Femur (tissue), 1 donor: ENCODE data around the gene TAS1R2.
"Not testable (repeated sequence)": the region's sequence is repeated elsewhere in the genome, so short reads cannot be mapped to it uniquely, and the experiment has no call there.

Source experiments
- DNase-seq: peaks from one replicate; pipeline ENCODE4 v3.0.0-alpha.2; 2017

Gene TAS1R2

DNA sequence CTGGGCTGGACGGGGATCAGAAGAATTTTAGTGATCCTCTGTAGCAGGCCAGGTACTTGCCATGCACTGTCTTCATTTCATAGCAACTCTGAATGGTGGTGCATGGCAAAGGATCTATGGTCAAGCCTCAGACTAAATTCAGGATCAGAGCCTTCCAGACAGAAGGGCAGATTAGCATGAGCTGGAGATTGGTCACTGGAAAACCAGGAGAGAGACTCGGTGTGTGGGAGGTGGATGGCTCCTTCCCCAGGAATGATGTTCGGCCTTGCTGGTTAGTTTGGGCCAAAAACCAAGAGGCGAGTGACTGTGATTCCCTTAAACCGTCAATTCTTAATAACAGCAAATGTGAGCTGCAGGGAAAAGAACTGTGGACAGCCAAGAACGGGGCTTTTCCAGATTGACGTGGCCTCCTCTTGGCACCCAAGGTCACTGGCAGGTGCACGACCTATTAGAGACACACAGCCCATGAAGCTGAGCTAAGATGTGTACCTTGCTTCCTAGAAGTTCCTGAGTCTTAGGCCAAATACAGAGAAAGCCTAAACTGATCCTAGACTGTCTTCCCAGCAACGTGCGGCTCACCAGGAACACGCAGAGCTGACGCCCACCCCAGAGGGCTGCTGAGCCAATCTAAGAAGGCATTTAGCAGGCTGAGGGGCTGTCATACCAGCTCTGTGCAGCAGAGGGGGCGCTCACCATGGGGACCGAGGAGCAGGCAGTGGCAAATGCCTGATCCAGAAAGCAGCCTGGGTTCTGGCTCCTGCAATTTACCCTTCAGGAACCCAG, 24.4 kb upstream of the TAS1R2 start:
- DNase-seq: peak; percentile 76

DNA sequence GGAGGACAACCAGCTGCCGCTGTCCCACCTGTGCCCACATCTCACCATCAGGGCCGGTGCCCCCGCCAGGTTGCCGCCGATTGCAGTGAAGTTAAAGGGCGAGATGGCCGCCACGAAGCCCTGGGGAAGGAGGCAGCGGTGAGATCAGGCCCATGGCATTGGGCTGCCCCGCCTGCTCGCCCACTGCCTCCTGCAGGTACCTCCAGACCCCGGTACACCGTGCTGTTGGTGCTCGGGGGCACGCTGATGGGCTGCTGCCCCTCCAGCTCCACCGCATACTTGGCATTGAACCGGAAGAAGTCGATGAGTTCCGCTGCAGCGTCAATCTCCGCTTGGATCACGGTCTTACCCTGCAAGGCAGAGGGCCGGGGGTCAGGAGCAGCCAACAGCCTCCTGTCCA, 23.6 kb upstream of the TAS1R2 start:
- no peak for DNase-seq

DNA sequence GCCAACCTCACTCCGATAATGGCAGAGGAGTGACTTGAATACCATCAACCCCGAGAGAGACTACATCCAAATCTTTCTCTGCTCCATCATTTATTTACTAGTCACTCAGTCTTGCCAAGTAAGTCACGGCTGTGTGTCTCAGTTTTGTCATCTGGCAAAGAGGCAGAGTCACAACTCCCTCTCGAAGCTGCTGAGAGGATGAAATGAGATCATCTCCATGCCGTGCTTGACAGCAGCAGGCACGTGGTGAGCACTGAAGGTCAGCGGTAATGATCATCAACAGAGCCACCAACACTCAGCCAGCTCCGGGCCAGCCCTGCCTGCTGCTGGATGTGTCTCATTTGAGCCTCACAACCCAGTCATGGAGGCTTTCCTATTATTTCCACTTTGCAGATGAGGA, 23.0 kb upstream of the TAS1R2 start:
- no peak for DNase-seq

GRCh38 chr1:18881642-18882431, 22.4 kb upstream of the TAS1R2 start:
- no peak for DNase-seq

- DNase-seq: no peak
These were observed 21.7 kb upstream of the TAS1R2 start for GRCh38 chr1:18881164-18881563.

DNA sequence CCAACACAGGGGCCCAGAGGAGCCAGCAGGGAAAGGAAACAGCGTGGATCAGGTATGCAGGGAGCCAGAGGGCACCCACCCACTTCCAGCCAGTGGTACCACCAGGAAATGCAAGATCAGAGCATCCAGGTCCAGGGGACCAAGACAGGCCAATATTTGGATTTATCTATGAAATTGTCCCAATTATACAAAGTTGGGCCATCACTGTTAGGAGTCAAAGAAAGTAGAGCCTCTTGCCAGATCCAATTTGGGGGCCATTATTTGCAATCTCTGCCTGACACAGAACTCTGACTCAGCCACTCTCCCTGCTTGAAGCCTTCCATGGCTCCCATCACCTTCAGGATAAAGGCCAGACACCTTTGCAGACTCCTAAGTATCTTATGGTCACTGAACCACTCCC, 21.1 kb upstream of the TAS1R2 start:
- no peak for DNase-seq

- no peak for DNase-seq
These were observed 20.4 kb upstream of the TAS1R2 start for GRCh38 chr1:18879791-18880309.

DNA sequence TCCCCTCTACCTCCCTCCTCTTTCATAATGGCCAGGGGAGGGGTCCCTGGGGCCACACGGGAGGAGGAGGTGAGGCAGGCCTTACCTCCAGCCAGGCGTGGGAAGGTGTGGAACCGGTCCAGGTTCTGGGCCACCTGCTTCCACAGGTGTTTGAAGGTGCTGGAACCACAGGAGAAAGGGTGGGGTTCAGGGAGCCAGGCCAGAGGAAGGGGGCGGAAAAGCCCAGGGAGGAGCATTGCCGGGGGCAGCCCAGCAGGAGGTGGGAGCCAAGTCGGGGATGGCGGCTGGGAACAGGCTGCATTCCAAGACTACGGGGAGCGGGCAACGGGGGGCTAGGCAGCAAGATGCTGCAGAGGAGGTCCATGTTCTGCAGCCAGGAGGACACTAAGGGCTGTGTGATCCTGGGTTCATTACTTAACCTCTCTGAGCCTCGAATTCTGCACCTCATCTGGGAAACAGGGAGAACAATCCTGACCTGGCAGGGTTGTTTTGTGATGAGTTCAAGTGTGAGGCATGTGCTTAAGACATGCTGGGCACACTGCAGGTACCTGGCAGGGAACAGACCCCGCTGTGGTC, 19.8 kb upstream of the TAS1R2 start:
- no peak for DNase-seq

GRCh38 chr1:18878538-18879214, 19.2 kb upstream of the TAS1R2 start:
- no peak for DNase-seq

DNA sequence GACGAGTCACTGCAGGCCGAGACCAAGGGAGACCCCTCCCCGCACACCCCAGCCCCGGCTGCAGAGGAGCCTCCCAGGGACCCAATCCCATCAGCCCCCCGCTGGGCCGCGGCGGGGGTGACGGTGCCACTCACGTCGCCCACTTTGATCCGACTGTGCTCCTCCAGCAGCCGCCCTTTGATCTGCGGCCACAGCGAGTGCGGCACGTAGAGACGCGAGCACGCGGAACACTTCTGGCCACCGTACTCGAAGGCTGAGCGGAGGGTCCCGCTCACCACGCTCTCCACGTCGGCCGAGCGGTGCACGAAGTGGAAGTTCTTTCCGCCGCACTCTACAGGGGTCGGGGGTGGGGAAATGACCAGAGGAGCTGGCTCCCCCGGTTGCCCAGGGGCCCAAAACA, 17.8 kb upstream of the TAS1R2 start:
- DNase-seq: no peak

GRCh38 chr1:18876210-18876609, 16.8 kb upstream of the TAS1R2 start:
- DNase-seq: no peak

DNA sequence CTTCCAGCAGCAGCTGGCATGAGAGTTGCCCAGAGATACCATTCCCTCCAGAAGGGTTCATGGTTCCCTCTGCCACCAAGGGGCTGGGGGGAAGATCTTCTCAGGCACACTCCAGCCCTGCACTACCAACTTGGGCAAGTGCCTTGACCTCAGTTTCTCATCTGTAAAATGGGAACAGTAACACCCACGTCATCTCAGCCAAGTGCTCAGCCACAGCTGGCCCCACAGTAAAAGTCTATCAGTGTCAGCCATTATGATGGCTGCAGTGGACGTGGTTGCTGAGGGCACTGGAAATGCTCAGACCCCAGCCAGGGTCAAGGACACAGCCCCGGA, 16.3 kb upstream of the TAS1R2 start:
- DNase-seq: no peak

DNA sequence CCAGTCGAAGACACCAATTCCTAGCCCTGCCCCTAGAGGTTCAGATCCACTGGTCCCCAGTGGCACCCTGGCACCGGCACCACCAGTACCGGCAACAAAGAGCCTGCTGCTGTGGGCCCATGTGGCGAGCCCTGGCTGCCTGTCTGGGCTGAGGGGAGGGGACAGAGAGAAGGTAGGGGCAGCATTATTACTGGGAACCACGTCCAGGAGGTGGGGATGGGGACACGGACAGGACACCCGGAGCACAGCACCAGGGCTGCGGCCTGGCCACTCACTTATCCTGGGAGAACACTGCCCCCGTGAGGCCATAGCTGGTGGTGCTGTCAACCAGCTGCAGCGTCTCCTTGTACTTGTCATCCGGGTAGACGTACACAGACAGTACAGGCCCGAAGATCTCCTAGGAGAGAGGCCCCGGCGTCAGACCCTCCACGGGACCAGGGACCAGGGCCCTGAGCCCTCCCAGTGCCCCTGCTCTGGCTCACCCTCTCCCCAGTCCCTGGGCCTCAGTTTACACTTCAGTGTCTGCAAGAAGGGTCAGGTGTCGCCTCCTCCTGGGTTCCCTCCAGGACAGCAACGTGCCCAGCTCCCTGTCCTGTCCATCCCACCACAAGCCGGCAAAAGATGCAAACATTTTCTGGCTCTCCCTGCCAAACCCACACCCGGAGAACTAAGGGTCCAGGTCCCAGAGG, 15.8 kb upstream of the TAS1R2 start:
- peak; percentile 90 for DNase-seq

DNA sequence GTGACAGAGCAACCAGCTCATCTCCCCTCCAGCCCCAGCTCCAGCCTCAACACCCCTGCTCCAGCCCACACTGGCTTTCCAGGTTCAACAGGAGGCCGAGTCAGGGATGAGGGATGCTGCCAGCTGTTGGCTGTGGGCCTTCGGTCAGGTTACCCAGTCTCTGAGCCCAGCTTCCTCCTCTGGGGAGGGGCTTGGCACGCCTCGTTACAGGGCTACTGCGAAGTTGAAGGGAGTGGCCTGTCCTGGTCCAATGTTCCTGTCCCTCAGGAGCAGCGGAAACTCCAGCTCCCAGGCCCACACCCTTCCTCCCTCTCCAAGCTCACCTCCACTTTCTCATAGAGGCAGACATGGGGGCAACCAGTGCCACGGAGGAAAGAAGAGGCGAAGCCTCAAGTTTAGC, 15.1 kb upstream of the TAS1R2 start:
- DNase-seq: peak; percentile 42

- no peak for DNase-seq
These were observed 14.6 kb upstream of the TAS1R2 start for GRCh38 chr1:18874036-18874435.

DNA sequence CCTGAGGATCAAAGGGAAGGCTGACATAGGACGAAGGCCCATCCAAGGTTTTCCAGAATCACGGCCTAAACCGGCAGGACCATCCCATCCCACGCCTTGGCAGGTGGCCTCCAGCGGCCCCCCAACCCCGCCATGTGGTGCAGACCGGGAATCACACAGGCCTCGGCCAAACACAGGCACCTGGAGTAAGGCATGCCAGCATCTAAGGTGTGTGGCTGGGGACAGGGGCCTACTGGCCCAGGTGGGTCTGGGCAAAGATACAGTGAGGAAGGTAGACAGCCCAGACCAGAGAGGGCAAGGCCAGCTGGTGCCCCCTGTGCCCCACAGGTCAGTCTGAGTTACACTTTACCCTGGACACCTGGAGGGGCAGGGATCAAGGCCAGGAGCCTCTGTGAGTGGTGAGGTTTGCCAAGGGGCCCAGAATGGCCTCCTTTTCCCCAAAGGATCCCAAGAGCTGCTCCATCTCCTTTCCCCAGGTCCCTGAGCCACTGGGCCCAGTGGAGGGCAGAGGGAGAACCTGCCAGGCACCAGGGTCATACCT, 12.7 kb upstream of the TAS1R2 start:
- DNase-seq: no peak

- DNase-seq: no peak
These were observed 12.1 kb upstream of the TAS1R2 start for GRCh38 chr1:18871401-18872070.

DNA sequence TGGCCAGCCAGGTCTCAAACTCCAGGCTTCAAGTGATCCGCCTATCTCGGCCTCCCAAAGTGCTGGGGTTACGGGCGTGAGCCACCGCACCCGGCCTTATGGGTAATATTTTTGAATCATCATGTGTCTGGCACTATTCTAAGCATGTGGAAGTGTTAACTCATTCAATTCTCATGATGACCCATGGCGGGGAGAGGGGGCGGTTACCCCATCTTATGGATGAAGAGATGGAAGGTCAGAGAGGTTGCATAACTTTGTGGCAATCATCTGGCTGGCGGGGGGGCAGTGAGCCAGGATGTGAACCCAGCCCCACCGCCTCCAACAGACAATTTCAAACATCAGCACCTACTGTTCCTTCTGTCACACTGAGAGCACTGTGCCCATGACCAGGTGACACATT, 11.5 kb upstream of the TAS1R2 start:
- DNase-seq: no peak

- DNase-seq: not testable (repeated sequence)
These were observed 11.1 kb upstream of the TAS1R2 start for GRCh38 chr1:18870595-18870865.

- DNase-seq: no peak
These were observed 10.6 kb upstream of the TAS1R2 start for GRCh38 chr1:18869847-18870594.

DNA sequence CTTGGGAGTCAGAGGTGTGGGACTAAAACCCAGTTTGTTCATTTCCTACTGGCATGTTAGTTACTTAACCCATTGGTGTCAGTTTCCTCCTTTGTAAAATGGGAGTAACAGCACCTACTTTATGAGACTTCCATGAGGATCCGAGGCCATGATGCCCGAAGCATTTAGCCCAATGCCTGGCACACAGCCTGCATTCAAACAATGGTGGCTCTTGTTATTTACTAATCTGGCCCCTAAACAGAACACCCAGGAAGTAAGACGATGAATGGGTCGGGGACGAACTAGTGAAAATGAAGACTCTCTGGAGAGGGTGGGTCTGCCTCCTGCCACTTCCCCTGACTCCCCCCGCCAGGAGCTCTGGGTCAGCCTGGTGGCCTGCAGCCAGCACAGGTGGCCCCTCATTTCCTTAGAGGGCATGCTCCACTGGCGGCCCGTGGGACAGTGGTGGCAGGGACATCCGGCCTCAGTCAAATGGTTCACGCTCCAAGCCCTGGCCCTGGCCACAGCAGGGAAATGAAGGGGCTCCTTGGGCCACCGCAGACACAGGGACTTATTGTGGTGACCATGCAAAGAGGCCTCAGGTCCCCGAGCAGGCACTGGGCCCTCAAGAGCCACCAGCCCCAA, 9.5 kb upstream of the TAS1R2 start:
- no peak for DNase-seq
